ENCODE results near the gene GPR32.

- TF ChIP-seq CTCF (IDR thresholded peaks at IDR 0.05): no peak
- peak; percentile 47 for TF ChIP-seq EZH2phosphoT487 (IDR thresholded peaks at IDR 0.05)
- TF ChIP-seq EZH2 (IDR thresholded peaks at IDR 0.05): no peak
These were observed 50.4 kb downstream of the GPR32 start for GRCh38 chr19:50820549-50821247.

All from neural progenitor cell (in vitro differentiated cells).